ENCODE data around the gene DNAJC4. TPM values are rescaled to one million over a fixed set of nuclear protein-coding genes. Genes with fewer than 3 reads are reported as not detected.

Gene DNAJC4
- total and polyA plus RNA-seq, 9 of the 15 experiments (the other 6 are each of a cell fraction or from before 2014, with no cell fraction given) = 4.0 to 32.6 (median 19.9) TPM

DNA sequence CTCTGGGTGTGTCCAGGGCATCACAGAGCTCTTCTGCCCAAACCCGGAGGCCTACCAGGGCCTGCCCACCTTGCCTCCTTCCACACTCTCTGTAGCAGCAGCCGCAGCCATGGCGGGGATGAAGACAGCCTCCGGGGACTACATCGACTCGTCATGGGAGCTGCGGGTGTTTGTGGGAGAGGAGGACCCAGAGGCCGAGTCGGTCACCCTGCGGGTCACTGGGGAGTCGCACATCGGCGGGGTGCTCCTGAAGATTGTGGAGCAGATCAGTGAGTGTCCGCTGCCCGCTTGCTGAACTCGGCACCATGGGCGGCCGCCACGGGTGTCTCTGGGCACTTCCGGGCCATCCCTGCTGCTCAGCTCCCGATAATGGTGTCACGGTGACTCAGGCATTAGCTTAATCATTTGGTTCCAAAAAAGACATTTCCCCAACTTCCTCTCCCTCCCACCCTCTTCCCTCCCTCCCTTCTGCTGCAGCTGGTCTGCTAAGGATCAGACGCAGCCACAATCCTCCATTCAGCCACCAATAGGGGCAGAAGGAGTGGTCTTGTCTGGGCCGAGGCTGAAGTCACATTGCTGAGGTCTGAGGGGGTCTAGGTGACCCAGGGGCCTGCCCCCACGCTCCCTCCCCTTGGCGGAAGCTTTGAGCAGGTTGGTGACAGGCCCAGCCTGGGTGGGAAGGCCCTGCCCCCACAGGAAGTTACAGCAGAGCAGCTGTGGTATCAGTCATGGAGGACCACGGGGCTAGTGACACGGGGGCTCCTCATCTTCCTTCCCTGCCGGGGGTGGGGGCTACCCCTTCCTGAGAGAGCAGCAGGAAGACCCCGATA lies 22.9 kb upstream of the DNAJC4 start:
- in situ Hi-C loops (cut with MboI) = no loop called here
- peaks cover 36 to 70% of the 10 kb centered on the region in 2 experiments for H3K4me1 ChIP-seq (replicated peaks in 1 of 2; ENCODE audit: control insufficient read depth in 2 of 2, insufficient read depth in 2 of 2, low read length in 2 of 2)
- H3K27me3 ChIP-seq (ENCODE audit: control insufficient read depth in 2 of 2, insufficient read depth in 2 of 2, low read length in 2 of 2) = no peaks in the 10 kb centered on the region
- peaks cover 8% of the 10 kb centered on the region for H3K9me1 ChIP-seq (ENCODE audit: control insufficient read depth, insufficient read depth, low read length)
- peak overlapping the region; percentile 76 for H2AFZ ChIP-seq (ENCODE audit: low read depth, low read length)
- H3K9me3 ChIP-seq (replicated peaks; ENCODE audit: control insufficient read depth, insufficient read depth, low read depth, low read length) = no peaks in the 10 kb centered on the region
- FAIRE-seq = peak; percentile 99
- ChIA-PET CTCF (ENCODE audit: low intra/inter-chr PET ratio) (interaction anchor here (2.6 kb wide), 1 partner anchor 94 kb away, joined by 9 read pairs; no protein-coding TSS in a partner anchor), POLR2A (interaction anchor here (0.6 to 8.2 kb wide), 26 partner anchors 11 to 426 kb away, joined by 3 to 77 read pairs (median 6); partner anchors contain the start of genes BAD, CATSPERZ, COX8A and ESRRA)
- BruUV-seq (replicated peaks) = TSS peak; percentile 88
- ATAC-seq = peak; percentile 76
- peak overlapping the region; percentile 100 for H3K27ac ChIP-seq (ENCODE audit: extremely low read depth, low read depth, low read length)
- under 1% methylated on average over 29 of the region's 30 CpGs for WGBS (ENCODE audit: insufficient coverage, low coverage, missing lambda C conversion rate)
- peaks cover 47% of the 10 kb centered on the region for H3K79me2 ChIP-seq (ENCODE audit: control insufficient read depth, insufficient read depth, low read length)
- DNase-seq (ENCODE audit: extremely low read depth in 1 of 4, low spot score in 3 of 4) = peak; percentile 89 to 95 (median 89)
- H3K4me2 ChIP-seq (ENCODE audit: insufficient read depth, low read length) = peak overlapping the region; percentile 97
- H3K36me3 ChIP-seq (ENCODE audit: control insufficient read depth, insufficient read depth, low read length) = peaks cover 91% of the 10 kb centered on the region
- intact Hi-C loops (cut with micrococcal nuclease) = loop anchor here (2.0 to 5.0 kb wide), 3 partner anchors 23 to 150 kb away; partner anchors contain the start of genes DNAJC4, PPP1R14B and RPS6KA4
- H4K20me1 ChIP-seq (replicated peaks; ENCODE audit: control insufficient read depth, insufficient read depth, low read length) = no peaks in the 10 kb centered on the region; the same call in 1 of the 2 replicates
- peak overlapping the region; percentile 77 for H3K4me3 ChIP-seq
- H3K9ac ChIP-seq (ENCODE audit: insufficient read depth in 1 of 2, low read depth in 2 of 2, low read length in 2 of 2) = peak overlapping the region; percentile 99 to 100
- TF ChIP-seq TAF1 (IDR thresholded peaks at IDR 0.05; ENCODE audit: control insufficient read depth, extremely low read depth, insufficient read depth, low read length, severe bottlenecking) (peak; percentile 86), ESRRA (IDR thresholded peaks at IDR 0.05; ENCODE audit: borderline replicate concordance, low read depth) (no peak), CC2D1A (IDR thresholded peaks at IDR 0.05) (peak; percentile 9; the same call in 1 of the 2 replicates), EP300 (IDR thresholded peaks at IDR 0.05; ENCODE audit: low read length) (peak; percentile 76; the same call in 1 of the 2 replicates), MCM3 (IDR thresholded peaks at IDR 0.05) (no peak), FOS (IDR thresholded peaks at IDR 0.05; ENCODE audit: extremely low read depth, insufficient read length) (no peak), ARHGAP35 (IDR thresholded peaks at IDR 0.05; ENCODE audit: partially characterized antibody) (no peak), TEAD4 (IDR thresholded peaks at IDR 0.05; ENCODE audit: low read length) (0 out of 2 replicates have a peak, but pooled peaks have one; percentile 17), TEAD4 (CRISPR knock-in tag; IDR thresholded peaks at IDR 0.05; ENCODE audit: borderline replicate concordance) (no peak), FOXK1 (CRISPR knock-in tag; IDR thresholded peaks at IDR 0.05; ENCODE audit: borderline replicate concordance) (no peak; the same call in 1 of the 2 replicates), TEAD1 (CRISPR knock-in tag; IDR thresholded peaks at IDR 0.05) (0 out of 4 replicates have a peak, but pooled peaks of 1 of the 2 experiments have one; percentile 4), BCL6 (CRISPR knock-in tag; IDR thresholded peaks at IDR 0.05) (no peak), SMAD2 (IDR thresholded peaks at IDR 0.05; ENCODE audit: low read depth, low read length) (no peak), FOXA1 (IDR thresholded peaks at IDR 0.05; ENCODE audit: borderline replicate concordance) (no peak), HDAC8 (tag; IDR thresholded peaks at IDR 0.05) (no peak), NUFIP1 (IDR thresholded peaks at IDR 0.05; ENCODE audit: partially characterized antibody) (no peak), ZNF830 (CRISPR knock-in tag; IDR thresholded peaks at IDR 0.05) (peak; percentile 55; the same call in 1 of the 2 replicates), PRMT5 (CRISPR knock-in tag; IDR thresholded peaks at IDR 0.05) (no peak)
- TF ChIP-seq, protein P1, sequence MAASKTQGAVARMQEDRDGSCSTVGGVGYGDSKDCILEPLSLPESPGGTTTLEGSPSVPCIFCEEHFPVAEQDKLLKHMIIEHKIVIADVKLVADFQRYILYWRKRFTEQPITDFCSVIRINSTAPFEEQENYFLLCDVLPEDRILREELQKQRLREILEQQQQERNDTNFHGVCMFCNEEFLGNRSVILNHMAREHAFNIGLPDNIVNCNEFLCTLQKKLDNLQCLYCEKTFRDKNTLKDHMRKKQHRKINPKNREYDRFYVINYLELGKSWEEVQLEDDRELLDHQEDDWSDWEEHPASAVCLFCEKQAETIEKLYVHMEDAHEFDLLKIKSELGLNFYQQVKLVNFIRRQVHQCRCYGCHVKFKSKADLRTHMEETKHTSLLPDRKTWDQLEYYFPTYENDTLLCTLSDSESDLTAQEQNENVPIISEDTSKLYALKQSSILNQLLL (CRISPR knock-in tag; IDR thresholded peaks at IDR 0.05; ENCODE audit: borderline replicate concordance) = no peak
- TF ChIP-seq, protein P2, sequence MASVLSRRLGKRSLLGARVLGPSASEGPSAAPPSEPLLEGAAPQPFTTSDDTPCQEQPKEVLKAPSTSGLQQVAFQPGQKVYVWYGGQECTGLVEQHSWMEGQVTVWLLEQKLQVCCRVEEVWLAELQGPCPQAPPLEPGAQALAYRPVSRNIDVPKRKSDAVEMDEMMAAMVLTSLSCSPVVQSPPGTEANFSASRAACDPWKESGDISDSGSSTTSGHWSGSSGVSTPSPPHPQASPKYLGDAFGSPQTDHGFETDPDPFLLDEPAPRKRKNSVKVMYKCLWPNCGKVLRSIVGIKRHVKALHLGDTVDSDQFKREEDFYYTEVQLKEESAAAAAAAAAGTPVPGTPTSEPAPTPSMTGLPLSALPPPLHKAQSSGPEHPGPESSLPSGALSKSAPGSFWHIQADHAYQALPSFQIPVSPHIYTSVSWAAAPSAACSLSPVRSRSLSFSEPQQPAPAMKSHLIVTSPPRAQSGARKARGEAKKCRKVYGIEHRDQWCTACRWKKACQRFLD (CRISPR knock-in tag; IDR thresholded peaks at IDR 0.05) = peak; percentile 88
